GM10248 (cell line): ENCODE data around the gene PRDM1.

ENCODE experiments used
- CTCF ChIA-PET: fragments of 300-600 bp; sonication (Branson Sonifier 250); formaldehyde crosslinking; extraction: SDS; loops from one replicate; lab custom pipeline; 2021; ENCODE audit warnings: antibody characterized with exemption; lab: Yijun Ruan, JAX
- POLR2A ChIA-PET: fragments of 350-650 bp; sonication (Branson Sonifier 250); formaldehyde crosslinking; extraction: SDS; loops from one replicate; lab custom pipeline; 2020; ENCODE audit warnings: antibody characterized with exemption; lab: Yijun Ruan, JAX
- DNase-seq: peaks from one replicate; pipeline ENCODE4 v3.0.0; 2012; ENCODE audit errors: extremely low spot score
- CTCF ChIP-seq: IDR thresholded peaks from 2 replicates; pipeline ENCODE4 v1.5.1; 2012; ENCODE audit warnings: mild to moderate bottlenecking, low read depth; ENCODE audit errors: extremely low read depth, missing control alignments, control extremely low read depth

PRDM1 gene

GRCh38 chr6:106077170-106077569, 9.0 kb upstream of the PRDM1 start:
- no peak for TF ChIP-seq CTCF
- ChIA-PET CTCF (no interaction called here), POLR2A (no interaction called here)
- DNase-seq, result no peak

GRCh38 chr6:106077881-106078280, 8.3 kb upstream of the PRDM1 start:
- CTCF ChIA-PET, result no interaction called here
- POLR2A ChIA-PET, result no interaction called here
- no peak for DNase-seq
- TF ChIP-seq CTCF, result no peak

GRCh38 chr6:106079961-106080762, 6.0 kb upstream of the PRDM1 start:
- no peak for TF ChIP-seq CTCF
- CTCF ChIA-PET, result interaction anchor here (1.0 to 1.1 kb wide), 3 partner anchors 17 to 182 kb away, joined by 3 to 4 read pairs (median 3); no protein-coding TSS in a partner anchor
- DNase-seq, result no peak
- POLR2A ChIA-PET, result no interaction called here

GRCh38 chr6:106080763-106081095, 5.4 kb upstream of the PRDM1 start:
- ChIA-PET POLR2A (no interaction called here), CTCF (interaction anchor here (1.0 to 1.1 kb wide), 3 partner anchors 17 to 181 kb away, joined by 3 to 4 read pairs (median 3); no protein-coding TSS in a partner anchor)
- TF ChIP-seq CTCF, result no peak
- DNase-seq, result no peak

- no peak for DNase-seq
- ChIA-PET CTCF (no interaction called here), POLR2A (no interaction called here)
- no peak for TF ChIP-seq CTCF
Observed at GRCh38 chr6:106081715-106082114, 4.4 kb upstream of the PRDM1 start.

GRCh38 chr6:106082735-106083398, 3.3 kb upstream of the PRDM1 start:
- CTCF ChIA-PET, result interaction anchor here (0.8 to 1.5 kb wide), 5 partner anchors 10 to 651 kb away, joined by 3 to 6 read pairs (median 4); no protein-coding TSS in a partner anchor
- no peak for TF ChIP-seq CTCF
- DNase-seq, result no peak
- POLR2A ChIA-PET, result no interaction called here
